NCI-H226 (cell line): ENCODE data around the gene OSBPL6.

ENCODE experiments used
- DNase-seq: peaks from one replicate; pipeline ENCODE4 v3.0.0-alpha.2; 2015

OSBPL6 gene

GRCh38 chr2:178199334-178199733 is 5.0 kb downstream of the OSBPL6 start:
- no peak for DNase-seq

- no peak for DNase-seq
These were observed 6.0 kb downstream of the OSBPL6 start for GRCh38 chr2:178200331-178200730.

- no peak for DNase-seq
These were observed 8.6 kb downstream of the OSBPL6 start for GRCh38 chr2:178202927-178203326.

- no peak for DNase-seq
These were observed 10.7 kb downstream of the OSBPL6 start for GRCh38 chr2:178204977-178205376.

- DNase-seq: no peak
These were observed 11.7 kb downstream of the OSBPL6 start for GRCh38 chr2:178205853-178206521.

- DNase-seq: no peak
These were observed 14.0 kb downstream of the OSBPL6 start for GRCh38 chr2:178208336-178208735.

GRCh38 chr2:178208817-178209216 is 14.5 kb downstream of the OSBPL6 start:
- no peak for DNase-seq

- DNase-seq: no peak
These were observed 17.1 kb downstream of the OSBPL6 start for GRCh38 chr2:178211460-178211859.

GRCh38 chr2:178211943-178212342 is 17.6 kb downstream of the OSBPL6 start:
- no peak for DNase-seq

GRCh38 chr2:178213991-178214390 is 19.7 kb downstream of the OSBPL6 start:
- no peak for DNase-seq

GRCh38 chr2:178219247-178219646 is 24.9 kb downstream of the OSBPL6 start:
- no peak for DNase-seq

- no peak for DNase-seq
These were observed 26.5 kb downstream of the OSBPL6 start for GRCh38 chr2:178220814-178221213.

GRCh38 chr2:178221556-178221955 is 27.2 kb downstream of the OSBPL6 start:
- DNase-seq: no peak

GRCh38 chr2:178223806-178224205 is 29.5 kb downstream of the OSBPL6 start:
- no peak for DNase-seq

- no peak for DNase-seq
These were observed 30.9 kb downstream of the OSBPL6 start for GRCh38 chr2:178225006-178225805.

- peak; percentile 42 for DNase-seq
These were observed 32.9 kb downstream of the OSBPL6 start for GRCh38 chr2:178227187-178227586.

- DNase-seq: peak; percentile 44
These were observed 35.6 kb downstream of the OSBPL6 start for GRCh38 chr2:178229927-178230326.

GRCh38 chr2:178230396-178230795 is 36.1 kb downstream of the OSBPL6 start:
- no peak for DNase-seq

- DNase-seq: peak; percentile 62
These were observed 39.1 kb downstream of the OSBPL6 start for GRCh38 chr2:178233428-178233827.

- DNase-seq: peak; percentile 41
These were observed 40.3 kb downstream of the OSBPL6 start for GRCh38 chr2:178234648-178235047.

GRCh38 chr2:178237488-178238153 is 43.3 kb downstream of the OSBPL6 start:
- DNase-seq: peak; percentile 14

GRCh38 chr2:178238154-178238521 is 43.8 kb downstream of the OSBPL6 start:
- DNase-seq: peak; percentile 43

GRCh38 chr2:178238750-178239149 is 44.4 kb downstream of the OSBPL6 start:
- DNase-seq: no peak
